Measurements from ENCODE around the gene XRCC6. TPM values are rescaled to one million over a fixed set of nuclear protein-coding genes. Genes with fewer than 3 reads are reported as not detected.

Gene XRCC6
- total and polyA plus RNA-seq, 9 of the 15 experiments (the other 6 are each of a cell fraction or from before 2014, with no cell fraction given), result 151 to 440 (median 318) TPM

DNA sequence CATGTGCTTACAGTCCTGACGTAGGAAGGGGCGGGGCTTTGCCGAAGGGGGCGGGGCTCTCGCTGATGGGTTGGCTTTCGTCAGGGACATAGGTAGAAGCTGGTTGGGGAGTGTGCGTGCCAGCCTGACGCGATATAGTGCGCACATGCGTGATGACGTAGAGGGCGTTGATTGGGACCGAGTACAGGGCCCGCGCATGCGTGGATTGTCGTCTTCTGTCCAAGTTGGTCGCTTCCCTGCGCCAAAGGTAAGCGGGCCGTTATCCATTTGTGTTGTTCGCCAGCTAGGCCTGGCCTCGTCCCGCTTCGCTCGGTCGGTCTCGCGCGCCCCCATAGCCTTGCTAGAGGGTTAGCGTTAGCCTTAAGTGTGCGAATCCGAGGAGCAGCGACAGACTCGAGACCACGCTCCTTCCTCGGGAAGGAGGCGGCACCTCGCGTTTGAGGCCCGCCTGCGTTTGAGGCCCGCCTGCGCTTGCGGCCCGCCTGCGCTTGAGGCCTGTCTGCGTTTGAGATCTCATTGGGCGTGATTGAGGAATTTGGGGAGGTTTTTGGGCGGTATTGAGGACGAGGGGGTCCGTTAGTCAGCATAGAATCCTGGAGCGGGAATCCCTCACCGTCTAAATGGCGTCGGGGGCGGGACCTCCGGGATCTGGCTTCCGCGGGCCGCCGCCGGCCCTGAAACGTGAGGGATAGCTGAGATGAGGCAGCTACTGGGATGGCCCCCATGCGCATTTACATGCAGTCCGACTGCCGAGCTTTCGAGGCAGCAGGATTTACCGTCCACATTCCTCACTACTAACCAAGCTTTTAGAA, at the start of gene XRCC6 (continued):
- TF ChIP-seq, protein P1, sequence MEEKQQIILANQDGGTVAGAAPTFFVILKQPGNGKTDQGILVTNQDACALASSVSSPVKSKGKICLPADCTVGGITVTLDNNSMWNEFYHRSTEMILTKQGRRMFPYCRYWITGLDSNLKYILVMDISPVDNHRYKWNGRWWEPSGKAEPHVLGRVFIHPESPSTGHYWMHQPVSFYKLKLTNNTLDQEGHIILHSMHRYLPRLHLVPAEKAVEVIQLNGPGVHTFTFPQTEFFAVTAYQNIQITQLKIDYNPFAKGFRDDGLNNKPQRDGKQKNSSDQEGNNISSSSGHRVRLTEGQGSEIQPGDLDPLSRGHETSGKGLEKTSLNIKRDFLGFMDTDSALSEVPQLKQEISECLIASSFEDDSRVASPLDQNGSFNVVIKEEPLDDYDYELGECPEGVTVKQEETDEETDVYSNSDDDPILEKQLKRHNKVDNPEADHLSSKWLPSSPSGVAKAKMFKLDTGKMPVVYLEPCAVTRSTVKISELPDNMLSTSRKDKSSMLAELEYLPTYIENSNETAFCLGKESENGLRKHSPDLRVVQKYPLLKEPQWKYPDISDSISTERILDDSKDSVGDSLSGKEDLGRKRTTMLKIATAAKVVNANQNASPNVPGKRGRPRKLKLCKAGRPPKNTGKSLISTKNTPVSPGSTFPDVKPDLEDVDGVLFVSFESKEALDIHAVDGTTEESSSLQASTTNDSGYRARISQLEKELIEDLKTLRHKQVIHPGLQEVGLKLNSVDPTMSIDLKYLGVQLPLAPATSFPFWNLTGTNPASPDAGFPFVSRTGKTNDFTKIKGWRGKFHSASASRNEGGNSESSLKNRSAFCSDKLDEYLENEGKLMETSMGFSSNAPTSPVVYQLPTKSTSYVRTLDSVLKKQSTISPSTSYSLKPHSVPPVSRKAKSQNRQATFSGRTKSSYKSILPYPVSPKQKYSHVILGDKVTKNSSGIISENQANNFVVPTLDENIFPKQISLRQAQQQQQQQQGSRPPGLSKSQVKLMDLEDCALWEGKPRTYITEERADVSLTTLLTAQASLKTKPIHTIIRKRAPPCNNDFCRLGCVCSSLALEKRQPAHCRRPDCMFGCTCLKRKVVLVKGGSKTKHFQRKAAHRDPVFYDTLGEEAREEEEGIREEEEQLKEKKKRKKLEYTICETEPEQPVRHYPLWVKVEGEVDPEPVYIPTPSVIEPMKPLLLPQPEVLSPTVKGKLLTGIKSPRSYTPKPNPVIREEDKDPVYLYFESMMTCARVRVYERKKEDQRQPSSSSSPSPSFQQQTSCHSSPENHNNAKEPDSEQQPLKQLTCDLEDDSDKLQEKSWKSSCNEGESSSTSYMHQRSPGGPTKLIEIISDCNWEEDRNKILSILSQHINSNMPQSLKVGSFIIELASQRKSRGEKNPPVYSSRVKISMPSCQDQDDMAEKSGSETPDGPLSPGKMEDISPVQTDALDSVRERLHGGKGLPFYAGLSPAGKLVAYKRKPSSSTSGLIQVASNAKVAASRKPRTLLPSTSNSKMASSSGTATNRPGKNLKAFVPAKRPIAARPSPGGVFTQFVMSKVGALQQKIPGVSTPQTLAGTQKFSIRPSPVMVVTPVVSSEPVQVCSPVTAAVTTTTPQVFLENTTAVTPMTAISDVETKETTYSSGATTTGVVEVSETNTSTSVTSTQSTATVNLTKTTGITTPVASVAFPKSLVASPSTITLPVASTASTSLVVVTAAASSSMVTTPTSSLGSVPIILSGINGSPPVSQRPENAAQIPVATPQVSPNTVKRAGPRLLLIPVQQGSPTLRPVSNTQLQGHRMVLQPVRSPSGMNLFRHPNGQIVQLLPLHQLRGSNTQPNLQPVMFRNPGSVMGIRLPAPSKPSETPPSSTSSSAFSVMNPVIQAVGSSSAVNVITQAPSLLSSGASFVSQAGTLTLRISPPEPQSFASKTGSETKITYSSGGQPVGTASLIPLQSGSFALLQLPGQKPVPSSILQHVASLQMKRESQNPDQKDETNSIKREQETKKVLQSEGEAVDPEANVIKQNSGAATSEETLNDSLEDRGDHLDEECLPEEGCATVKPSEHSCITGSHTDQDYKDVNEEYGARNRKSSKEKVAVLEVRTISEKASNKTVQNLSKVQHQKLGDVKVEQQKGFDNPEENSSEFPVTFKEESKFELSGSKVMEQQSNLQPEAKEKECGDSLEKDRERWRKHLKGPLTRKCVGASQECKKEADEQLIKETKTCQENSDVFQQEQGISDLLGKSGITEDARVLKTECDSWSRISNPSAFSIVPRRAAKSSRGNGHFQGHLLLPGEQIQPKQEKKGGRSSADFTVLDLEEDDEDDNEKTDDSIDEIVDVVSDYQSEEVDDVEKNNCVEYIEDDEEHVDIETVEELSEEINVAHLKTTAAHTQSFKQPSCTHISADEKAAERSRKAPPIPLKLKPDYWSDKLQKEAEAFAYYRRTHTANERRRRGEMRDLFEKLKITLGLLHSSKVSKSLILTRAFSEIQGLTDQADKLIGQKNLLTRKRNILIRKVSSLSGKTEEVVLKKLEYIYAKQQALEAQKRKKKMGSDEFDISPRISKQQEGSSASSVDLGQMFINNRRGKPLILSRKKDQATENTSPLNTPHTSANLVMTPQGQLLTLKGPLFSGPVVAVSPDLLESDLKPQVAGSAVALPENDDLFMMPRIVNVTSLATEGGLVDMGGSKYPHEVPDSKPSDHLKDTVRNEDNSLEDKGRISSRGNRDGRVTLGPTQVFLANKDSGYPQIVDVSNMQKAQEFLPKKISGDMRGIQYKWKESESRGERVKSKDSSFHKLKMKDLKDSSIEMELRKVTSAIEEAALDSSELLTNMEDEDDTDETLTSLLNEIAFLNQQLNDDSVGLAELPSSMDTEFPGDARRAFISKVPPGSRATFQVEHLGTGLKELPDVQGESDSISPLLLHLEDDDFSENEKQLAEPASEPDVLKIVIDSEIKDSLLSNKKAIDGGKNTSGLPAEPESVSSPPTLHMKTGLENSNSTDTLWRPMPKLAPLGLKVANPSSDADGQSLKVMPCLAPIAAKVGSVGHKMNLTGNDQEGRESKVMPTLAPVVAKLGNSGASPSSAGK (IDR thresholded peaks at IDR 0.05), result peak; percentile 80
- TF ChIP-seq ZFX (CRISPR knock-in tag; IDR thresholded peaks at IDR 0.05) (peak; percentile 91), HSF4 (CRISPR knock-in tag; IDR thresholded peaks at IDR 0.05; ENCODE audit: borderline replicate concordance) (no peak), PML (IDR thresholded peaks at IDR 0.05; ENCODE audit: low read length) (peak; percentile 62; the same call in 1 of the 2 replicates), ZNF140 (CRISPR knock-in tag; IDR thresholded peaks at IDR 0.05) (no peak), NCOA6 (IDR thresholded peaks at IDR 0.05) (0 out of 2 replicates have a peak, but pooled peaks have one; percentile 43), ZBTB17 (CRISPR knock-in tag; IDR thresholded peaks at IDR 0.05) (0 out of 2 replicates have a peak, but pooled peaks have one; percentile 21), ZNF507 (tag; conservative IDR thresholded peaks at IDR 0.05) (no peak), NFATC3 (IDR thresholded peaks at IDR 0.05) (no peak), NRF1 (conservative IDR thresholded peaks at IDR 0.05 in 1 of 2, IDR thresholded peaks at IDR 0.05 in 1 of 2) (peak; percentile 97 to 98), ZNF239 (CRISPR knock-in tag; IDR thresholded peaks at IDR 0.05) (no peak), BCOR (IDR thresholded peaks at IDR 0.05) (no peak), RNF2 (IDR thresholded peaks at IDR 0.05) (0 out of 2 replicates have a peak, but pooled peaks have one; percentile 45), ZBTB1 (CRISPR knock-in tag; IDR thresholded peaks at IDR 0.05; ENCODE audit: borderline replicate concordance, low read depth) (peak; percentile 21; the same call in 1 of the 2 replicates), TAF7 (tag; IDR thresholded peaks at IDR 0.05) (peak; percentile 59), POU5F1 (IDR thresholded peaks at IDR 0.05; ENCODE audit: borderline replicate concordance, low read depth, low read length, partially characterized antibody) (no peak), ESRRB (CRISPR knock-in tag; IDR thresholded peaks at IDR 0.05; ENCODE audit: borderline replicate concordance) (no peak)

All from K562 (cell line).